Neuron (in vitro differentiated cells): Measurements from ENCODE around the gene MSH6.
"Not testable (repeated sequence)": the region's sequence is repeated elsewhere in the genome, so short reads cannot be mapped to it uniquely, and the experiment has no call there.

ENCODE experiments used
- H2AFZ ChIP-seq: one replicate; pipeline ENCODE4 v1.6.1; 2013; ENCODE audit warnings: low read depth, mild to moderate bottlenecking, inconsistent platforms, low read length, moderate library complexity
- H3K27me3 ChIP-seq: one replicate; pipeline ENCODE4 v1.6.1; 2013; ENCODE audit warnings: low read length; ENCODE audit not compliant: insufficient read depth
- H3K36me3 ChIP-seq: one replicate; pipeline ENCODE4 v1.6.1; 2013; ENCODE audit warnings: low read length; ENCODE audit not compliant: insufficient read depth
- H3K4me1 ChIP-seq: one replicate; pipeline ENCODE4 v1.6.1; 2013; ENCODE audit warnings: low read length; ENCODE audit not compliant: insufficient read depth
- H3K4me3 ChIP-seq: 2 replicates; pipeline ENCODE4 v1.5.1; 2013; ENCODE audit warnings: mild to moderate bottlenecking, low read length, moderate library complexity
- H3K9me3 ChIP-seq: one replicate; pipeline ENCODE4 v1.6.1; 2013; ENCODE audit warnings: low read length

Gene MSH6

GRCh38 chr2:47838249-47838648 is 55.3 kb downstream of the MSH6 start:
- H3K4me1 ChIP-seq, result no peaks in the 10 kb centered on the region
- H3K4me3 ChIP-seq, result no peak overlapping the region
- H2AFZ ChIP-seq, result no peak overlapping the region
- H3K9me3 ChIP-seq, result no peaks in the 10 kb centered on the region
- H3K36me3 ChIP-seq, result peaks cover 51% of the 10 kb centered on the region
- H3K27me3 ChIP-seq, result no peaks in the 10 kb centered on the region

- Histone ChIP-seq H3K36me3 (peaks cover 48% of the 10 kb centered on the region), H2AFZ (no peak overlapping the region), H3K9me3 (no peaks in the 10 kb centered on the region), H3K4me3 (no peak overlapping the region), H3K4me1 (no peaks in the 10 kb centered on the region), H3K27me3 (no peaks in the 10 kb centered on the region)
Observed at GRCh38 chr2:47838686-47839085, 55.7 kb downstream of the MSH6 start.

GRCh38 chr2:47842846-47843245 is 59.9 kb downstream of the MSH6 start:
- Histone ChIP-seq H3K9me3 (no peaks in the 10 kb centered on the region), H3K27me3 (no peaks in the 10 kb centered on the region), H2AFZ (no peak overlapping the region), H3K4me1 (no peaks in the 10 kb centered on the region), H3K36me3 (peaks cover 16% of the 10 kb centered on the region), H3K4me3 (no peak overlapping the region)

GRCh38 chr2:47843407-47843806 is 60.5 kb downstream of the MSH6 start:
- H2AFZ ChIP-seq, result no peak overlapping the region
- no peak overlapping the region for H3K4me3 ChIP-seq
- H3K27me3 ChIP-seq, result no peaks in the 10 kb centered on the region
- H3K9me3 ChIP-seq, result no peaks in the 10 kb centered on the region
- H3K36me3 ChIP-seq, result peaks cover 14% of the 10 kb centered on the region
- H3K4me1 ChIP-seq, result no peaks in the 10 kb centered on the region

- Histone ChIP-seq H3K4me3 (no peak overlapping the region), H2AFZ (no peak overlapping the region), H3K9me3 (no peaks in the 10 kb centered on the region), H3K27me3 (no peaks in the 10 kb centered on the region), H3K4me1 (no peaks in the 10 kb centered on the region), H3K36me3 (peaks cover 8% of the 10 kb centered on the region)
Observed at GRCh38 chr2:47844162-47844561, 61.2 kb downstream of the MSH6 start.

GRCh38 chr2:47849368-47849767 is 66.4 kb downstream of the MSH6 start:
- H3K27me3 ChIP-seq, result no peaks in the 10 kb centered on the region
- no peak overlapping the region for H2AFZ ChIP-seq
- H3K4me1 ChIP-seq, result no peaks in the 10 kb centered on the region
- no peaks in the 10 kb centered on the region for H3K9me3 ChIP-seq
- H3K4me3 ChIP-seq, result no peak overlapping the region
- H3K36me3 ChIP-seq, result peaks cover 4% of the 10 kb centered on the region

GRCh38 chr2:47850198-47850597 is 67.3 kb downstream of the MSH6 start:
- Histone ChIP-seq H3K9me3 (no peaks in the 10 kb centered on the region), H3K4me1 (no peaks in the 10 kb centered on the region), H2AFZ (no peak overlapping the region), H3K4me3 (no peak overlapping the region), H3K27me3 (no peaks in the 10 kb centered on the region), H3K36me3 (peaks cover 4% of the 10 kb centered on the region)

GRCh38 chr2:47853067-47853777 is 70.3 kb downstream of the MSH6 start:
- not testable (repeated sequence) for H3K9me3 ChIP-seq, H3K36me3 ChIP-seq, H3K4me1 ChIP-seq, H2AFZ ChIP-seq, H3K4me3 ChIP-seq, H3K27me3 ChIP-seq
